ENCODE measurements around the gene BRD7.
A peak's percentile ranks its signal among the peaks of the same experiment; 100 is the strongest.
"Not testable (repeated sequence)": the region's sequence is repeated elsewhere in the genome, so short reads cannot be mapped to it uniquely, and the experiment has no call there.

Gene BRD7

DNA sequence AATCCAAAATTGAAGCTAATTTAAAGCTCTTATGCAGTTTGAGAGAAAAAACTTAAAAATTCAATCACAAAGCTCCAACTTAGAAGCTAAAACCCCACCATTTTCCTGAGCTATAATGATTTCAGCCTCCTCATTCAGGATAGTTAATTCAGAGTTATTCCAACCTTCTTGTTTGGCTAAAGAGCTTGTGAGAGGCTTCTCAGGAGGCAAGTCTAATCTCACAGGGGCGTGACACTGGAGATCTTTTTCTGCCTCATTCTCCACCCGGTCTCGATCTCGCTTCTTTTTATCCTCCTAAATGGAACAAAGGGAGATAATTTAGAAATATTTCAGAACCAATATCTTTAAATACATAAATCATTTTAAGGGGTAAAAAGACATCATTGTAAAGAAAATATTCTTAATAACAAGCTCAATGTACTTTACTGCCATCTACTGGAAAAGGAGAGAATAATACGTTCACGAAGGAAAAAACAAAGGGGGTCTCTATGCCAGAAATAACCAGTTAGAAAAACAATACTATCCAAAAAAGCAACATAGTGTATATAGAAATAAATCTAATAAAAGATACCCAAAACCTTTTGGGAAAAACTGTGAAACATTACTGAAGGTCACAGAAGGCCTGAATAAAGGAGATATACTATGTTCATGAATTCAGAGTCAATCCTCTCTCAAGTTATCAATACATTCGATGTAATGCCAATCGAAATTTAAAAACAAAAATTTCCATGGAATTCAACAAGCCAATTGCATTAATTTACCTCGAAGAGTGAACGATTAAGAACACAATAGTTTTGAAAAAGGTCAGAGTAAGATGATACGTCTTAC lies 13.9 kb downstream of the BRD7 start:
- DNase-seq: no peak

DNA sequence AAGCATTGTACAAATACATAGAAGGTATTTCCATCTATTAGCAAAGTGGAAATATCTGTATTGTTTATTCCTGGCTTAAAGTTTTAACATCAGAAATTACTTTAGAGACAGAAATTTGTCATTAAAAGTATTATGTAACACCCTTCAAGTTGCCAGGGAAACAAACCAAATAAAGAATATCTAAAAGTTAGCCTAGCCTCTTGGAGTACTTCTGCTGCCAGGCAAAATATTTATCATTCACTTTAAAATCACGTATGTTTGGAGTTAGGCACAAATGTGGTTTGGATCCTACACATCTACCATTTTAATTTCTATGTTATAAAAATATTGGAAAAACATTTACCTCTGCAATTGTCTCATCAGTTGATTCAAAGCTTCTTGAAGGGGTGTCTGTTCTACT lies 14.7 kb downstream of the BRD7 start:
- DNase-seq: no peak

DNA sequence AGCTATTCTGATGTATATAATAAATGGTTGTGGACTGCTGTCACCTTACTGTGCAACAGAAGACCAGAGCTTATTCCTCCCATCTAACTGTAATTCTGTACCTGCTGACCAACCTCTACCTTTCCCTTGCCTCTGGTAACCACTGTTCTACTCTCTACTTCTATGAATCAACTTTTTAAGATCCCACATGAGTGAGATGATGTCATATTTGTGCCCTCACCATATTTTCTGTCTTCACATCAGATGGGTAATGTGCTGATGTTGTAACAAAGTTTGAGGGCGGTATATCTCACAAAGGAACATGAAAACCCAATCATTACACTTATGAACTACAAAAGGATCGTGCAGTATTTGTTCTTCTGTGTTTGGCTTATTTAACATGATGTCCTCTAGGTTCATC lies 16.8 kb downstream of the BRD7 start:
- no peak for DNase-seq

DNA sequence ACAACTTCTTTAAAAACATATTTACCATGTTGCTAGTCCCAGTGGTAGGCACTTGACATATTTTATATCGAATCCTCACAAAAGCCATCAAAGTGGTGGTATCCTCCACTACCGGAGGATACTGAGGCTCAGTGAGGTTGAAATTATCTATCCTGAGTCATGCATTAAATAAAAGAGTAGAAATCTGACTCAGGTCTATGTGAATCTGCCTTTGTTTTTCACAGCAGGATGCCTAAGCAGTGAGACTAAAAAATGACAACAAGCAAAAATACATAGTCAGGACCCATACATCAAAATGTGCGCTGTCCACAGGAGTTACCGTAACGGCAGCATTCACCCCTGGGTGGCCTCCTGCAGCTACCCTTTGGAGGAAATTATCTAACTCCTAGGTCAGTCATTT lies 17.7 kb downstream of the BRD7 start:
- no peak for DNase-seq

DNA sequence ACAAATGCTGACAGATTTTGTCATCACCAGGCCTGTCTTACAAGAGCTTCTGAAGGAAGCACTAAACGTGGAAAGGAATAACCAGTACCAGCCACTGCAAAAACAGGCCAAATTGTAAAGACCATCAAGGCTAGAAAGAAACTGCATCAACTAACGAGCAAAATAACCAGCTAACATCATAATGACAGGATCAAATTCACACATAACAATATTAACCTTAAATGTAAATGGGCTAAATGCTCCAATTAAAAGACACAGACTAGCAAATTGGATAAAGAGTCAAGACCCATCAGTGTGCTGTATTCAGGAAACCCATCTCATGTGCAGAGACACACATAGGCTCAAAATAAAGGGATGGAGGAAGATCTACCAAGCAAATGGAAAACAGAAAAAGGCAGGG lies 23.6 kb downstream of the BRD7 start:
- DNase-seq: not testable (repeated sequence)

DNA sequence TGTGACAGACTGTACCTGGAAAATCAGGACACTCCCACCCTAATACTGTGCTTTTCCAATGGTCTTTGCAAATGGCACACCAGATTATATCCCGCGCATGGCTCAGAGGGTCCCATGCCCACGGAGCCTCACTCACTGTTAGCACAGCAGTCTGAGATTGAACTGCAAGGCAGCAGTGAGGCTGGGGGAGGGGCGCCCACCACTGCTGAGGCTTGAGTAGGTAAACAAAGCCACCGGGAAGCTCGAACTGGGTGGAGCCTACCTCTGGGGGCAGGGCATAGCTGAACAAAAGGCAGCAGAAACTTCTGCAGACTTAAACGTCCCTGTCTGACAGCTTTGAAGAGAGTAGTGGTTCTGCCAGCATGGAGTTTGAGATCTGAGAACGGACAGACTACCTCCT lies 25.2 kb downstream of the BRD7 start:
- DNase-seq: not testable (repeated sequence)

DNA sequence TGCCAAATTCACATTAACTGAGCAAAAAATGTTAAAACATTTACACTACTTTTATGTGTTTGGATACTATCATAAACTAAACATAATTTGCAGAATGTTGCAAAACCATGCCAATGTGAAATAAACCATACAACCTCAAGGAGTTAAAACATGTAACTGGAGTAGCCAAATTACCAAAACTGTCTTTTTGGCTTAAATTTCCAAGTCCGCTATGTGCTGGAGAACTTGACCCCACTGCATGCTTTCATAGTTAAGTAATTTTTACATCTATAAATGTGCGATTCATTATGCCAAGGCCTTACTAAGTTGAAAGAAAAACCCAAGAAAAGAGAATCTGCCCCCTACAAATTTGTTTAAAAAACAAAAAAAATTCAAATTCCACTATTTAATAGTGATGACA lies 28.2 kb downstream of the BRD7 start:
- DNase-seq: no peak

DNA sequence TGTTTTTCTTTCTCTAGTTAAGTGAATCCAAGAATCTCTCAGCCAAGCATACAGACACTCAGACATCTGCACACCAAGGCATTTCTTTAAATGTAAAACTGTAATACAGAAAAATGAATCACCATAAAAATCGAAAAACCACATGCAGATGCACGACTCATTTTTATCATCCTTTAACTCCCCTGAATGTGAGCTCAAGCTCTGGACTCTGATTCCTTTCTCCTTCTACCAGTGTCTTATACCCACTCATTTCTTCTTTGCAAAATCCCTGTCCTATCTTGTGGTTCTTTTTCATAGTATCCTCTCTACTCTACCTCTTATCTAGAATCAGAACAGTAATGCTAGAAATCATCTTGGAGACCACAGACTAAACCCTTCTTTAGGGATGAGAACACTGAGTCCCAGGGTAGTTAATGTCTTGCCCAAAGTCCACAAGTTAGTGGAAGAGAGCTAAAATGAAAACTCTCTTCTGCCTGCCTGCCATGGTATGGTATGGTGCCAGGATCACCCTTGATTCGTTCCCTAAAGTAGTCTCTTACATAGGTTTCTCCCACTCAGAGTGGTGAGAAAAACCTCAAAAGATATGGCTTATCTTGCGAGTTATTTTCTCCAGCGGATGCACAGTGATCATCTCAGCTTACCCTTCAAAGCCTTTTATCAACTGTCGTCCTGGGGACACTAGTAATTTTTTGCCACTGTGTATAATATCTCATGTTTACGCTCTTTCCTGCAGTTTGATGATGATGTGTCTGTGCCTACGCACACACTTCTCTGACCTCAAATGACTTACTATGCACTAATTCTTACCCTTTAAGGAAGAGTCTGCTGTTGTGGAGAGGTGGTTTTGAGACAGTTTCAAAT lies 30.2 kb downstream of the BRD7 start:
- no peak for DNase-seq

DNA sequence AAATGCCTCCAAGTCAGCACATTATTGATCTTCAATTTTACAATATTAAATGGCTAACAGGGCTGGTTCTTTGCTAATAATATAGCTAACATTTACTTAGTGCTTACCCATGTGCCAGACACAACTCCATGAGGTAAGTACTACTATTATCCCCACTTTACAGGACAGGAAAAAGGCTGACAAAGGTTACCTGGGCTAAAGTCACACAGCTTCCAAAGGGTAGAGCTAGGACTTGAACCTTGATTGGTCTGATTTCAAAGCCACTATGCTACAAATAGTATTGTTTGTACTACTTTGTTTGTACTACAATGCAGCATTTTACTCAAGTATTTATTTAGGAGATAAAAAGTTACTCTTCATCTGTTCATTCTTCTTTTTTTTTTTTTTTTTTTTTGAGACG lies 31.9 kb downstream of the BRD7 start:
- no peak for DNase-seq

DNA sequence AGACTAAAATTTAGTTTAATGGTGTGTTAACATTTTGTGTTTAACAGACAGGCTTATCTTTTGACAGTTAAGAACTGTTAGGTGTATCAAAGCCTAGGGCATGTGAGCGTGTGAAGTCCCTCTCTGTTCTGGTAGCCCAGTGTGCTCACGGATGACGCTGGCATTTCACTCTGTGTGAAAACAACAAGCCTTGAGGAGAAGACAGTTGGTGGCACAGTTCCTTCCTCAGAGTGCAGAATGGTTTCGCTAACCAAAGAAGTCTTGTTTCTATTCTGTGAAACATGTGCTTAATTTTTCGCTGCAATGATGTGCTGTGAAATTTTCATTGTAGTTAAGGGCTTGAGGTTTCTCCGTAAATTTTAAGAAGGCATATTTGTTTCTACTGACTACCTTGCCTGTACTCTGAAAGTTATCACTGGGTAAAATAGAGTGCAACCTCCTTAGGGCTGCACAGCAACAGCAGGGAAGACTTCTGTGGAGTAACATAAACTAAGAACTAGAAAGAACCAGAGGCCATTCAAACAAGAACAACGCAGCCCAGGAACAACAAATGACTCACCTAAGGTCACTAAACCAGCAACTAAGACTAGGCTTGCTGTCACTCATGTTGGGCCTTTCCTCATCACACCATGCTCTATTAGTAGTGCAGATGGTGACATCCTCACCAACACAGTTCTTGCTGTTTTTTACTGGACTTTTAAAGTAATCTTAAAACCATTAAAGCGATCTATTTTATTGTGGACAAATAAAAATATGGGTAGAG lies 33.4 kb downstream of the BRD7 start:
- no peak for DNase-seq

DNA sequence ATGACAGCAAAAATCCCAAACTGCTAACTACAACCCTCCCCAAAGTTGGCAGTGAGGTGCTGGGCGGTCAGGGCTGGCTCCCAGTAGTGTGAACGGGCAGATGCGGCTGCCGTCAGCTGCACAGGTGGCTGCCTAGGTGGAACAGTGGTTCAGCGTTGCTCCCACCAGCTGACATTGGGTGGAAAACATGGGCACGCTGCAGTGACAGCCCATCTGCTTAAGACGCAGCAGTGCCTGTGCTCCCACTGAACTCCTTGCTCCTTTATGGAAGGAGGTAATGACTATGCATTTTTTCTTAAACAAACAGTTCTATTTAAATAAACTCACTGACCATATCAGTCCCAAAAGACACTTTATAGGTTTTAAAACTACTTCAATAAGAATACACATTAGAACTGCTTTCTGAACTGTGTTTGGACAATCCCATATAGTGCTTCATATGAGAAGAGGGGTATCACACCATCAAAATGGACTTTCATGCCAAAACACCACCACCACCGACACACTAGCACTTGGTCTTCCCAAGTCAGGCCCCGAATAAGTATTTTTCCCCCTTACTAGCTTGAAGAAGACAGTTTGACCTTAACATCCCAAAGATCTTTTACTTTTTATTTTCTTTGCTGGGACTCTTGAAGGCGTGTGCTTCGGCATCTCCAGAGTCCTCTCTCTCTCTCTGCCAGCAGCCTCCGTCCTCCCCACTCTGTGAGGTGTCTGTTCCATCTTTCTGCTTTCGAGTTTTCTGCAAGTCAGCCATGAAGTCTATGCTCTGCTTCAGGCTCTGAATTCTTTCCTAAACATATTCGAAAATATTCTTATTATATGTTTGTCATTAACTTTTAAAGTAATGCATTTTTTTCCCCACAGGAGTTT lies 34.4 kb downstream of the BRD7 start:
- DNase-seq: no peak

DNA sequence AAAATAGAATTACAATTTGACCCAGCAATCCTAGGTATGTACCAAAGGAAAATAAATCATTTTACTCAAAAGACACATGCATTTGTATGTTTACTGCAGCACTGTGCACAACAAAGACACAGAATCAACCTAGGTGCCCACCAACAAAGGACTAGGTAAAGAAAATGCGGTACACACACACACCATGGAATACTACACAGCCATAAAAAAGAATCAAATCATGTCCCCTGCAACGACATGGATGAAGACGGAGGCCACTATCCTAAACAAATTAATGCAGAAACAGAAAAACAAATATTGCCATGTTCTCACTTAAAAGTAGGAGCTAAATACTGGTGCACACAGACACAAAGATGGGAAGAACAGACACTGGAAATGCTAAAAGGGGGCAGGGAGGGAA lies 36.2 kb downstream of the BRD7 start:
- DNase-seq: no peak

DNA sequence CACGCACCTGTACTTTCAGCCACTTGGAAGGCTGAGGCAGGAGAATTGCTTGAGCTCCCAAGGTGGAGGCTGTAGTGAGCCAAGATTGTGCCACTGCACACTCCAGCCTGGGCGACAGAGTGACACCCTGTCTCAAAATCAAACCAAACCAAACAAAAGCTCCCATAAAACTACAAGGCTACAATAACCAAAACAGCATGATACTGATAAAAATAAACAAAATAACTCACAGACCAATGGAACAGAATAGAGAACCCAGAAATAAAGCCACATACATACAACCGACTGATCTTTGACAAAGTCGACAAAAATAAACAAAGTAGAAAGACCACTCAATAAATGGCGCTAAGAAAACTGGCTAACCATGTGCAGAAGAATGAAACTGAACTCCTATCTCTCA lies 37.2 kb downstream of the BRD7 start:
- no peak for DNase-seq

DNA sequence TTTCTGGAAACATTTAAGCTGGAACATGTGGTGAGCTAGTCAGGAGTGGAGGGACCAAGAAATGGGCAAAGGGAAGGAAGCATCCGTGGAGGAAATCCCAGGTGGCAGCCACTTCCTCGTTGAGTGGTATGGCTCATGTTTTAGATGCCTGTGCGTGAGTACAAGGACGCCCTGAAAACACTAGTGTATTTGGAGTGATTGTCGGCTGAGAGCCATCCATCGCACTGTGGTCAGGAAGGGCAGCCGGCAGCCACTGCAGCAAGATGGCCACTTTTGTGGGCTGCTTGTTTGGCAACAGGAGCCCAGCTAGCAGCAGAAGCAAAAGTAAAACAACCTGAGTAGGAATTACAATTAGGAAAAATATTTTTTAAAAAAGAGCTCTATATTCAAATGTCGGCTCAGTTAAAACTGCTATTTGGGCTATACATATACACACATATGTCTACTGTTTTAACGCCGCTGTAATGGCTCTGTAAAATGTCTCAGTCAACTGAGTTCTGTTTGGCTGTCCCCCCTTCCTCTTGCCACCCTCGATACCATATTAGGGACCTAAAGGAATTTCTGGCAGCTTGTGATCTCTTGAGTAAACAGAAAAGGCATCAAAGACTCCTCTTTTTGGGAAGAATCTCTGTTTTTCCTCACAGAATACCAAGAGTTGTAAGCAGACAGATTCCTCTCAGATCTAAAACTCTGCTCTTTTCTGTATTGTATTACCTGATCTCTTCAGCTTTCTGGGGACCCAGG lies 39.2 kb downstream of the BRD7 start:
- no peak for DNase-seq

DNA sequence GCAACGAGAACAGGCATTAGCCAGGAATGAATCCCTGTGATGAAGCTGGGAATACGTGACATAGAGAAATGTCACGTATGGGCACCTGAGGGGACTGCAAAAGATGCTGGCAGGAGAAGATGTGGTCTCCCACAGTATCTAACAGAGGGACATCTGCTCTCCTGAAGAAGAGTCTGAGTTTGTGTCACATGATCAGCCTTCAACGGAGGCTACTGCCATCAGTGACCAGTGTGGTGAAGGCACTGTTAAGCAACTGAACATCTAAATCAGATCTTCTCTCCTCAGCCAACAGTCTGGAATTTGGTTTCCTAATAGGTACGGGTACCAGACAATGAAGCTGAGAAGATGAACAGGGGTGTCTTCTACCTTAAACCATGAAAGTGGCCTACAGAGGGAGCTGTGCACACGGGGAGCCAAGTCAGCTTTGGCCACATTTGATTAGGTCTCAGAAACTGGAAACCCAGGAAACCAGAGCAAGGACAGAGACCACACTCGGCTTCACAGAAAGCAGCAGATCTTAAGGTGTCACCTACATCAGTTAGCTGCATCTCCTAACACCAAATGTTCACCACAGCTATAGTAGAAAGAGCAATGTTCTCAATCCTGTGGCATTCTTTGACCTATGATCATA lies 41.8 kb downstream of the BRD7 start:
- peak; percentile 50 for DNase-seq

DNA sequence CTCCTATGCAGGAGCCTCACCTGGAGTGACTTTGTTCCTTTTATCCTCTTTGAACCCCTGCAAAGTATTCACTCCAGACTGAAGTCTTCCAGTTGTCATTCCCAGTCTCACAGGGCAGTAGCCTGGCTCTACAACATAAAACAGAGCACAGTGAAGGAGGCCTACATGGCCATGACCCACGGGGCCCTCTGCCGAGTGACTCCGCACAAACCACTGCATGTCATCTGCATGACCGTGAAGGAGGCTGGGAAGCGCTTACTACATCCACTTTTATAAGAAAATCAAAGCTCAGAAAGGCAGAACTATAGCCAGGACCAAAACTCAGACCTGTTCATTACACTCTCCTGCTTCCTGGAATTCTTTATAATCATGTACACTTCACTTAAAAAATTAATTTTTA lies 42.5 kb downstream of the BRD7 start:
- no peak for DNase-seq

DNA sequence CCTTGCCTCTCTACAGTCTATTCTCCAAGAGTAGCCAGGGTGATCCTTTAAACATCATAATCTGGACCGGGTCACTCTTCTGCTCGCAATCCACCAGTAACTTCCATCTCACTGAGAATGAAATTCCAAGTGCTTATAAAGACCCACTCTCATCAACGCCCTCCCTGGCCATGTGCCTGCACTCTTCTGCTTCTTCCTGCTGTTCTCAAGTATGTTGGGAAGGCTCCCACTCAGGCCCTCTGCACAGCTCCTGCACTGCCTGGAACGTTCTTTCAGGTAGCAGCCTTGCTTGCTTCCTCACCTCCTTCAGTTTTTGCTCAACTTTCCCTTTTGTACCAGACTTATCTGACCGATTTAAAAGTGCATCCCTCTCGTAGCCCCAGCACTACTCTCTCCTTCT lies 44.4 kb downstream of the BRD7 start:
- no peak for DNase-seq

DNA sequence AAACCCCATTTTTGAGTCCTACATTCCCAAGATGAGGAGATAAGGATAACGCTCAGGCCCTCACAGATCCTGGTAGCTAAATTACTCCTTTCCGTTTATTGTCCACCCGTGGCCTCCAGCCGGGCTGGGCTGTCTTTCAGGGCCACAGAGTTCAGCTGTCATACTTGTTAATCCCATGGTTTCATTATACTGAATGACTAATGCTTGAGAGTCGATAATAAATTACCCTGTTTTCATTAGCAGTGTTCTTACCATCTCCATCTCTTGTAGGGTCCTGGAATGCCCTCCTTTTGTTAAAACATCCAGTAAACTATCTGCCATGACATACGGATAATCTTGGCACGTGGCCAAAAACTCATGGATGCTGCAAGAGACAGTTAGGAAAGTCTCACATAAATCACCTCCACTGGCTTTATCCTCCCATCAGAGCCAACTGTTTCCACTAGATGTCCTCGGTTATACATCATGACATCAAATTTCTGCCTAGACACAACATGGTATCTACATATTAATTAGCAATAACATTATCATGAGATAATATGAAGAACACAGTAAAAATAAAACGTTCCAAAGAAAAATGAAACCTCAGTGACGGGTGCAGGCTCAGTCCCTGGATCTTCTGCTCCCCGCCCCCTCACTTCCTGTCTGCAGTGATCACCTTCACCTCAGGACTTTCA lies 45.3 kb downstream of the BRD7 start:
- DNase-seq: no peak

DNA sequence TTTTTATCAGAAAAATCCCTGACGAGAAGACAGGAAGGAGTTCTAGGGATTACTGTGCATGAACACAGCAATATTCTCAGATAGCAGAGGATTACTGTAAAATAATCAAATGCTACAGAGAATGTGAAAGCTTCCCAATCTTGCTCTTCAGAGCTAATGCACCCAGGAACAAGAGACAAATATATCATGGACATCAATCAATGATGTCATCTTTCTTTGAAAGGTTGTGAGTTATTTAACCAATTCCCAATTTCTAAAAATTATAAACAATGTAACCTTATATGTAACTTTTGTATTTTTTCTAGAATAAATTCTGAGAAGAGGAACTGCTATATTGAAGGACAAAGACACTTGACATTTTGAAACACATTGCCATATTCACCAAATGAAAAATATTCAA lies 46.5 kb downstream of the BRD7 start:
- no peak for DNase-seq

DNA sequence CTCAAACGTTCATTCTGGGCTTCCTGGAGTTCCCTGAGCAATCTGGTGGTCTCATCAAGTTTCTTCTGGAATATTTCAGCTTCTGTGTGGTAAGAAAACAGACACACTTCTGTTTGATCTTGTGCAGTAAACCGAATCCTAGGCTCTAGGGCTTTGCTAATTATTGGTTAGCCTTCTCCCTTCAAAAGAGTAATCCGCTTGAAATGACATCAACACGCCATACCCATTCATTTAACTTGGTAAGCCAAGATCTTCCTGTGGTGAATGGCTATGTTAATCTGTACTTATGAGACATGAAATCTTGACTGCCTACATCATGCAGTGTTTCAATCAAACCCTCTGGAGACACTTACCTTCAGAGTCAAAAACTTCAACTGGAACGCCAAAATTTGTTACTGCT lies 48.5 kb downstream of the BRD7 start:
- no peak for DNase-seq
